GM21825 (cell line): Measurements from ENCODE around the gene SPOCK1.
"Not testable (repeated sequence)": the region's sequence is repeated elsewhere in the genome, so short reads cannot be mapped to it uniquely, and the experiment has no call there.

ENCODE experiments used
- ATAC-seq: cut with Tn5 transposase; IDR thresholded peaks from one replicate; pipeline ENCODE4 v1.9.1; 2021; ENCODE audit warnings: mild to moderate bottlenecking, moderate library complexity; ENCODE audit not compliant: unreplicated experiment

Gene SPOCK1

GRCh38 chr5:137269946-137270345 lies 229.2 kb downstream of the SPOCK1 start:
- no peak for ATAC-seq

- no peak for ATAC-seq
Observed at GRCh38 chr5:137269274-137269673, 229.9 kb downstream of the SPOCK1 start.

GRCh38 chr5:137268646-137269045 lies 230.5 kb downstream of the SPOCK1 start:
- ATAC-seq: no peak

- ATAC-seq: no peak
Observed at GRCh38 chr5:137266186-137266585, 232.9 kb downstream of the SPOCK1 start.

GRCh38 chr5:137265457-137265856 lies 233.7 kb downstream of the SPOCK1 start:
- ATAC-seq: no peak

GRCh38 chr5:137264573-137264972 lies 234.6 kb downstream of the SPOCK1 start:
- ATAC-seq: no peak

GRCh38 chr5:137264041-137264440 lies 235.1 kb downstream of the SPOCK1 start:
- ATAC-seq: no peak

GRCh38 chr5:137263371-137264005 lies 235.6 kb downstream of the SPOCK1 start:
- no peak for ATAC-seq

- no peak for ATAC-seq
Observed at GRCh38 chr5:137262818-137263217, 236.3 kb downstream of the SPOCK1 start.

- ATAC-seq: no peak
Observed at GRCh38 chr5:137260820-137261695, 238.1 kb downstream of the SPOCK1 start.

GRCh38 chr5:137259115-137259514 lies 240.0 kb downstream of the SPOCK1 start:
- ATAC-seq: not testable (repeated sequence)

- ATAC-seq: no peak
Observed at GRCh38 chr5:137254119-137255090, 244.7 kb downstream of the SPOCK1 start.

GRCh38 chr5:137252512-137252911 lies 246.6 kb downstream of the SPOCK1 start:
- no peak for ATAC-seq

- ATAC-seq: no peak
Observed at GRCh38 chr5:137250421-137250820, 248.7 kb downstream of the SPOCK1 start.

- no peak for ATAC-seq
Observed at GRCh38 chr5:137248527-137248926, 250.6 kb downstream of the SPOCK1 start.

- ATAC-seq: no peak
Observed at GRCh38 chr5:137245438-137245837, 253.7 kb downstream of the SPOCK1 start.

GRCh38 chr5:137240285-137240684 lies 258.8 kb downstream of the SPOCK1 start:
- ATAC-seq: no peak

GRCh38 chr5:137236849-137237507 lies 262.1 kb downstream of the SPOCK1 start:
- ATAC-seq: no peak

GRCh38 chr5:137236252-137236651 lies 262.9 kb downstream of the SPOCK1 start:
- no peak for ATAC-seq
